ENCODE results near the gene OPN1SW. TPM values are rescaled to one million over a fixed set of nuclear protein-coding genes. Genes with fewer than 3 reads are reported as not detected.

The OPN1SW gene
- total and polyA plus RNA-seq, 9 donors = not detected

GRCh38 chr7:128810473-128810872 is 34.9 kb upstream of the OPN1SW start:
- H3K27ac ChIP-seq = no peak overlapping the region
- no peaks in the 10 kb centered on the region for H3K9me3 ChIP-seq
- H3K36me3 ChIP-seq = no peaks in the 10 kb centered on the region
- no peak overlapping the region for H3K4me3 ChIP-seq
- H3K27me3 ChIP-seq = no peaks in the 10 kb centered on the region
- WGBS, 3 donors = 86 to 94% (median 89%) methylated on average over 2 of the region's 2 CpGs
- no peak for DNase-seq
- TF ChIP-seq EP300 (IDR thresholded peaks at IDR 0.05) (no peak), POLR2A (IDR thresholded peaks at IDR 0.05) (no peak), CTCF (IDR thresholded peaks at IDR 0.05) (no peak)
- intact Hi-C loops (cut with DNase I) = no loop called here
- H3K4me1 ChIP-seq (ENCODE audit: insufficient read depth) = no peaks in the 10 kb centered on the region

GRCh38 chr7:128809363-128809762 is 33.8 kb upstream of the OPN1SW start:
- Histone ChIP-seq H3K27ac (no peak overlapping the region), H3K4me3 (no peak overlapping the region), H3K9me3 (no peaks in the 10 kb centered on the region), H3K36me3 (no peaks in the 10 kb centered on the region), H3K27me3 (no peaks in the 10 kb centered on the region), H3K4me1 (ENCODE audit: insufficient read depth) (no peaks in the 10 kb centered on the region)
- intact Hi-C loops (cut with DNase I) = no loop called here
- no peak for DNase-seq
- 77 to 80% (median 79%) methylated on average over 3 of the region's 3 CpGs for WGBS, 3 donors
- TF ChIP-seq POLR2A (IDR thresholded peaks at IDR 0.05) = no peak
- no peak for TF ChIP-seq CTCF (IDR thresholded peaks at IDR 0.05)
- TF ChIP-seq EP300 (IDR thresholded peaks at IDR 0.05) = no peak

- no peaks in the 10 kb centered on the region for H3K36me3 ChIP-seq
- H3K9me3 ChIP-seq = no peaks in the 10 kb centered on the region
- intact Hi-C loops (cut with DNase I) = no loop called here
- no peak for DNase-seq
- H3K27ac ChIP-seq = no peak overlapping the region
- H3K27me3 ChIP-seq = no peaks in the 10 kb centered on the region
- H3K4me3 ChIP-seq = no peak overlapping the region
- TF ChIP-seq CTCF (IDR thresholded peaks at IDR 0.05) (no peak), POLR2A (IDR thresholded peaks at IDR 0.05) (no peak), EP300 (IDR thresholded peaks at IDR 0.05) (no peak)
- no peaks in the 10 kb centered on the region for H3K4me1 ChIP-seq (ENCODE audit: insufficient read depth)
- WGBS, 3 donors = 24 to 47% (median 42%) methylated on average over 8 of the region's 8 CpGs
Measured at GRCh38 chr7:128807191-128807590, 31.6 kb upstream of the OPN1SW start.

GRCh38 chr7:128805225-128805624 is 29.6 kb upstream of the OPN1SW start:
- Histone ChIP-seq H3K27me3 (no peaks in the 10 kb centered on the region), H3K4me3 (no peak overlapping the region), H3K36me3 (no peaks in the 10 kb centered on the region), H3K27ac (no peak overlapping the region), H3K4me1 (ENCODE audit: insufficient read depth) (no peaks in the 10 kb centered on the region), H3K9me3 (no peaks in the 10 kb centered on the region)
- no peak for DNase-seq
- WGBS, 3 donors = 89 to 94% (median 92%) methylated on average over 5 of the region's 5 CpGs
- TF ChIP-seq EP300 (IDR thresholded peaks at IDR 0.05) (no peak), CTCF (IDR thresholded peaks at IDR 0.05) (no peak), POLR2A (IDR thresholded peaks at IDR 0.05) (no peak)
- intact Hi-C loops (cut with DNase I) = no loop called here

GRCh38 chr7:128804484-128804883 is 28.9 kb upstream of the OPN1SW start:
- no peak for TF ChIP-seq EP300 (IDR thresholded peaks at IDR 0.05)
- TF ChIP-seq CTCF (IDR thresholded peaks at IDR 0.05) = no peak
- no peak for TF ChIP-seq POLR2A (IDR thresholded peaks at IDR 0.05)
- H3K36me3 ChIP-seq = no peaks in the 10 kb centered on the region
- no peak overlapping the region for H3K27ac ChIP-seq
- WGBS, 3 donors = 87 to 88% (median 87%) methylated on average over 6 of the region's 6 CpGs
- no peak overlapping the region for H3K4me3 ChIP-seq
- no peaks in the 10 kb centered on the region for H3K9me3 ChIP-seq
- H3K4me1 ChIP-seq (ENCODE audit: insufficient read depth) = no peaks in the 10 kb centered on the region
- H3K27me3 ChIP-seq = no peaks in the 10 kb centered on the region
- DNase-seq = no peak
- intact Hi-C loops (cut with DNase I) = no loop called here
